ENCODE measurements around the gene RIOK3.

DNA sequence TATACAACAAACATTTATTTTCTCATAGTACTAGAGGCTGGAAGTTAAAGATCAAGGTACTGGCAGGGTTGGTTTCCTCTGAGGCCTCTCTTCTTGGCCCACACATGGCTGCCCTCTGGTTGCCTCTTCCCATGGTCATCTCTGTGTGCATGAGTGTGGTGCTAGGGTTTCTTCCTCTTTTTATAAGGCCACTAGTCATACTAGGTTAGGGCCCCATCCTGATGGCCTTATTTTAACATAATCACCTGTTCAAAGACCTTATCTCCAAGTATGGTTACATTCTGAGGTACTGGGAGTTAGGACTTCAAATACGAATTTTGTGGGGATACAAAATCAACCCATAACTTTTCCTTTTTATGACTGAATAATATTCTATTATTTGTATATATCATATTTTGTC lies 4.8 kb upstream of the RIOK3 start:
- TF ChIP-seq RARB (CRISPR knock-in tag; IDR thresholded peaks at IDR 0.05) (no peak), ARNTL (CRISPR knock-in tag; IDR thresholded peaks at IDR 0.05; ENCODE audit: borderline replicate concordance, low read depth) (no peak), GLIS3 (CRISPR knock-in tag; IDR thresholded peaks at IDR 0.05) (no peak), ESRRG (CRISPR knock-in tag; IDR thresholded peaks at IDR 0.05) (no peak), TOX (CRISPR knock-in tag; IDR thresholded peaks at IDR 0.05; ENCODE audit: borderline replicate concordance) (no peak), ZFP3 (CRISPR knock-in tag; IDR thresholded peaks at IDR 0.05) (no peak)
- TF ChIP-seq, protein P1, sequence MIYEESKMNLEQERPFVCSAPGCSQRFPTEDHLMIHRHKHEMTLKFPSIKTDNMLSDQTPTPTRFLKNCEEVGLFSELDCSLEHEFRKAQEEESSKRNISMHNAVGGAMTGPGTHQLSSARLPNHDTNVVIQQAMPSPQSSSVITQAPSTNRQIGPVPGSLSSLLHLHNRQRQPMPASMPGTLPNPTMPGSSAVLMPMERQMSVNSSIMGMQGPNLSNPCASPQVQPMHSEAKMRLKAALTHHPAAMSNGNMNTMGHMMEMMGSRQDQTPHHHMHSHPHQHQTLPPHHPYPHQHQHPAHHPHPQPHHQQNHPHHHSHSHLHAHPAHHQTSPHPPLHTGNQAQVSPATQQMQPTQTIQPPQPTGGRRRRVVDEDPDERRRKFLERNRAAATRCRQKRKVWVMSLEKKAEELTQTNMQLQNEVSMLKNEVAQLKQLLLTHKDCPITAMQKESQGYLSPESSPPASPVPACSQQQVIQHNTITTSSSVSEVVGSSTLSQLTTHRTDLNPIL (CRISPR knock-in tag; IDR thresholded peaks at IDR 0.05; ENCODE audit: low read depth) = no peak
- TF ChIP-seq, protein P2, sequence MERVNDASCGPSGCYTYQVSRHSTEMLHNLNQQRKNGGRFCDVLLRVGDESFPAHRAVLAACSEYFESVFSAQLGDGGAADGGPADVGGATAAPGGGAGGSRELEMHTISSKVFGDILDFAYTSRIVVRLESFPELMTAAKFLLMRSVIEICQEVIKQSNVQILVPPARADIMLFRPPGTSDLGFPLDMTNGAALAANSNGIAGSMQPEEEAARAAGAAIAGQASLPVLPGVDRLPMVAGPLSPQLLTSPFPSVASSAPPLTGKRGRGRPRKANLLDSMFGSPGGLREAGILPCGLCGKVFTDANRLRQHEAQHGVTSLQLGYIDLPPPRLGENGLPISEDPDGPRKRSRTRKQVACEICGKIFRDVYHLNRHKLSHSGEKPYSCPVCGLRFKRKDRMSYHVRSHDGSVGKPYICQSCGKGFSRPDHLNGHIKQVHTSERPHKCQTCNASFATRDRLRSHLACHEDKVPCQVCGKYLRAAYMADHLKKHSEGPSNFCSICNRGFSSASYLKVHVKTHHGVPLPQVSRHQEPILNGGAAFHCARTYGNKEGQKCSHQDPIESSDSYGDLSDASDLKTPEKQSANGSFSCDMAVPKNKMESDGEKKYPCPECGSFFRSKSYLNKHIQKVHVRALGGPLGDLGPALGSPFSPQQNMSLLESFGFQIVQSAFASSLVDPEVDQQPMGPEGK (CRISPR knock-in tag; IDR thresholded peaks at IDR 0.05; ENCODE audit: borderline replicate concordance) = no peak
- TF ChIP-seq, protein P3, sequence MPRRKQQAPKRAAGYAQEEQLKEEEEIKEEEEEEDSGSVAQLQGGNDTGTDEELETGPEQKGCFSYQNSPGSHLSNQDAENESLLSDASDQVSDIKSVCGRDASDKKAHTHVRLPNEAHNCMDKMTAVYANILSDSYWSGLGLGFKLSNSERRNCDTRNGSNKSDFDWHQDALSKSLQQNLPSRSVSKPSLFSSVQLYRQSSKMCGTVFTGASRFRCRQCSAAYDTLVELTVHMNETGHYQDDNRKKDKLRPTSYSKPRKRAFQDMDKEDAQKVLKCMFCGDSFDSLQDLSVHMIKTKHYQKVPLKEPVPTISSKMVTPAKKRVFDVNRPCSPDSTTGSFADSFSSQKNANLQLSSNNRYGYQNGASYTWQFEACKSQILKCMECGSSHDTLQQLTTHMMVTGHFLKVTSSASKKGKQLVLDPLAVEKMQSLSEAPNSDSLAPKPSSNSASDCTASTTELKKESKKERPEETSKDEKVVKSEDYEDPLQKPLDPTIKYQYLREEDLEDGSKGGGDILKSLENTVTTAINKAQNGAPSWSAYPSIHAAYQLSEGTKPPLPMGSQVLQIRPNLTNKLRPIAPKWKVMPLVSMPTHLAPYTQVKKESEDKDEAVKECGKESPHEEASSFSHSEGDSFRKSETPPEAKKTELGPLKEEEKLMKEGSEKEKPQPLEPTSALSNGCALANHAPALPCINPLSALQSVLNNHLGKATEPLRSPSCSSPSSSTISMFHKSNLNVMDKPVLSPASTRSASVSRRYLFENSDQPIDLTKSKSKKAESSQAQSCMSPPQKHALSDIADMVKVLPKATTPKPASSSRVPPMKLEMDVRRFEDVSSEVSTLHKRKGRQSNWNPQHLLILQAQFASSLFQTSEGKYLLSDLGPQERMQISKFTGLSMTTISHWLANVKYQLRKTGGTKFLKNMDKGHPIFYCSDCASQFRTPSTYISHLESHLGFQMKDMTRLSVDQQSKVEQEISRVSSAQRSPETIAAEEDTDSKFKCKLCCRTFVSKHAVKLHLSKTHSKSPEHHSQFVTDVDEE (CRISPR knock-in tag; IDR thresholded peaks at IDR 0.05) = no peak
